Spleen (tissue), 7 donors: ENCODE measurements around the gene MMP13.

Experiments
- CTCF ChIP-seq, 11 experiments: fragments of 200-600 bp in 7 of 11; fragments of 450-650 bp in 4 of 11; sonication (generic) in 4 of 11; IDR thresholded peaks in 8 of 11; conservative IDR thresholded peaks in 3 of 11; 1 replicate in 7 of 11; 2 replicates in 4 of 11; pipeline versions ENCODE4 v1.4.0 to v1.8.0; 2016 to 2021; ENCODE audit warnings: antibody characterized with exemption in 11 of 11, inconsistent platforms in 4 of 11, mild to moderate bottlenecking in 1 of 11
- POLR2A ChIP-seq, 3 donors: fragments of 450-650 bp; IDR thresholded peaks; one replicate each; pipeline ENCODE4 v1.5.1; 2017; ENCODE audit warnings: antibody characterized with exemption in 3 of 3, mild to moderate bottlenecking in 1 of 3
- POLR2AphosphoS5 ChIP-seq, 3 donors: sonication (generic); formaldehyde crosslinking; IDR thresholded peaks; one replicate each; pipeline ENCODE4 v1.5.1; 2017; ENCODE audit warnings: antibody characterized with exemption in 3 of 3
- donor health status: DM: no; HTN: no; CAD: no; lungs with moderate emphysema.
- donor health status: DM: no; HTN: no; CAD: no.
- donor health status: DM: no; HTN: no; CAD: no.

GRCh38 chr11:102966011-102966410 lies 10.5 kb upstream of the MMP13 start:
- TF ChIP-seq CTCF (IDR thresholded peaks at IDR 0.05 in 8 of 11, conservative IDR thresholded peaks at IDR 0.05 in 3 of 11) (no peak), POLR2A (IDR thresholded peaks at IDR 0.05) (no peak), POLR2AphosphoS5 (IDR thresholded peaks at IDR 0.05) (no peak)
